Body of pancreas (tissue), 4 donors: ENCODE measurements around the gene CSE1L. TPM values are rescaled to one million over a fixed set of nuclear protein-coding genes. Genes with fewer than 3 reads are reported as not detected.

Source experiments
- ATAC-seq: fragments of 150-250 bp; one replicate; pipeline ENCODE4 v1.9.1; 2016
- DNase-seq, 4 donors: peaks; one replicate each; pipeline ENCODE4 v3.0.0-alpha.2; 2019
- H3K27ac ChIP-seq, 4 donors: fragments of 200-600 bp; sonication (generic); 1 replicate in 3 of 4; 2 replicates in 1 of 4; pipeline versions ENCODE4 v1.5.1 to v1.6.1; 2016 to 2019; ENCODE audit warnings: mild to moderate bottlenecking in 1 of 4, mixed read lengths in 1 of 4, moderate library complexity in 1 of 4
- H3K27me3 ChIP-seq, 2 donors: fragments of 200-600 bp; sonication (generic); one replicate each; pipeline ENCODE4 v1.6.0; 2016; ENCODE audit warnings: mild to moderate bottlenecking in 1 of 2
- H3K36me3 ChIP-seq, 2 donors: fragments of 200-600 bp; sonication (generic); replicated peaks in 1 of 2; 2 replicates each; pipeline ENCODE4 v1.5.1; 2016; ENCODE audit warnings: low read depth in 2 of 2; ENCODE audit not compliant: insufficient read depth in 1 of 2
- H3K4me1 ChIP-seq: fragments of 200-600 bp; sonication (generic); one replicate; pipeline ENCODE4 v1.6.0; 2016
- H3K4me3 ChIP-seq, 2 donors: fragments of 200-600 bp; sonication (generic); 1 replicate in 1 of 2; 2 replicates in 1 of 2; pipeline ENCODE4 v1.5.1; 2016 to 2019
- H3K9me3 ChIP-seq, 3 donors: fragments of 200-600 bp; sonication (generic); 1 replicate in 2 of 3; 2 replicates in 1 of 3; pipeline ENCODE4 v1.5.1; 2016
- POLR2A ChIP-seq, 3 donors: fragments of 450-650 bp; IDR thresholded peaks; one replicate each; pipeline ENCODE4 v1.6.1; 2016; ENCODE audit warnings: antibody characterized with exemption in 3 of 3, mild to moderate bottlenecking in 2 of 3
- WGBS, 2 donors: methylation state at CpG; one replicate each; pipeline ENCODE4 v1.1.5; 2017; 5-methylcytosine and 5-hydroxymethylcytosine counted together
- intact Hi-C: fragments of 100-400 bp; cut with DNase I; formaldehyde crosslinking; loops from one replicate; pipeline ENCODE4 v1.15.1; 2023
- total RNA-seq, 2 donors: library from RNA; depleted of rRNA; stranded (reverse); fragments of >200 nt; gene quantifications; one replicate each; pipeline ENCODE4 v1.1.0, GENCODE V29; 2016
- TF ChIP-seq, protein P1 (sequence below), 7 experiments: fragments of 450-650 bp in 4 of 7; fragments of 200-600 bp in 3 of 7; sonication (generic) in 3 of 7; IDR thresholded peaks; one replicate each; pipeline ENCODE4 v1.5.1; 2016 to 2019; ENCODE audit warnings: antibody characterized with exemption in 7 of 7

The CSE1L gene
- total RNA-seq, 2 donors from 2014 or later = 16.5 to 23.6 TPM

DNA sequence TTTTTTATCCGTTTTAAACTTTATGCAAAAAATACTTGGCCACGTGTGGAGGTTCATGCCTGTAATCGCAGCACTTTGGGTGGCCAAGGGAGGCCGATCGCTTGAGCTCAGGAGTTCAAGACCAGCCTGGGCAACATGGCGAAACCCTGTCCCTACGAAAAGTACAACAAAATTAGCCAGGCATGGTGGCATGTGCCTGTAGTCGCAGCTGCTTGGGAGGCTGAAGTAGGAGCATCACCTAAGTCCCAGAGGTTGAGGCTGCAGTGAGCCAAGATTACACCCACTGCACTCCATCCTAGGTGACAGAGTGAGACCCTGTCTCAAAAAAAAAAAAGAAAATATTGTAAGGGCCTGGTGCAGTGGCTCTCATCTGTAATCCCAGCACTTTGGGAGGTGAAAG, 45.0 kb downstream of the CSE1L start:
- 94 to 99% methylated on average over 6 to 8 of the region's 8 CpGs for WGBS, 2 donors
- H3K9me3 ChIP-seq = no peaks in the 10 kb centered on the region
- ATAC-seq (no peak), DNase-seq (no peak)
- no peak for TF ChIP-seq POLR2A (IDR thresholded peaks at IDR 0.05)
- TF ChIP-seq, protein P1, sequence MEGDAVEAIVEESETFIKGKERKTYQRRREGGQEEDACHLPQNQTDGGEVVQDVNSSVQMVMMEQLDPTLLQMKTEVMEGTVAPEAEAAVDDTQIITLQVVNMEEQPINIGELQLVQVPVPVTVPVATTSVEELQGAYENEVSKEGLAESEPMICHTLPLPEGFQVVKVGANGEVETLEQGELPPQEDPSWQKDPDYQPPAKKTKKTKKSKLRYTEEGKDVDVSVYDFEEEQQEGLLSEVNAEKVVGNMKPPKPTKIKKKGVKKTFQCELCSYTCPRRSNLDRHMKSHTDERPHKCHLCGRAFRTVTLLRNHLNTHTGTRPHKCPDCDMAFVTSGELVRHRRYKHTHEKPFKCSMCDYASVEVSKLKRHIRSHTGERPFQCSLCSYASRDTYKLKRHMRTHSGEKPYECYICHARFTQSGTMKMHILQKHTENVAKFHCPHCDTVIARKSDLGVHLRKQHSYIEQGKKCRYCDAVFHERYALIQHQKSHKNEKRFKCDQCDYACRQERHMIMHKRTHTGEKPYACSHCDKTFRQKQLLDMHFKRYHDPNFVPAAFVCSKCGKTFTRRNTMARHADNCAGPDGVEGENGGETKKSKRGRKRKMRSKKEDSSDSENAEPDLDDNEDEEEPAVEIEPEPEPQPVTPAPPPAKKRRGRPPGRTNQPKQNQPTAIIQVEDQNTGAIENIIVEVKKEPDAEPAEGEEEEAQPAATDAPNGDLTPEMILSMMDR (IDR thresholded peaks at IDR 0.05) = no peak
- no peak overlapping the region for H3K4me3 ChIP-seq
- peaks cover 5% of the 10 kb centered on the region for H3K4me1 ChIP-seq
- peaks cover 0 to 25% of the 10 kb centered on the region in 2 donors for H3K36me3 ChIP-seq
- no peak overlapping the region for H3K27ac ChIP-seq
- intact Hi-C loops = no loop called here
- H3K27me3 ChIP-seq = no peaks in the 10 kb centered on the region

DNA sequence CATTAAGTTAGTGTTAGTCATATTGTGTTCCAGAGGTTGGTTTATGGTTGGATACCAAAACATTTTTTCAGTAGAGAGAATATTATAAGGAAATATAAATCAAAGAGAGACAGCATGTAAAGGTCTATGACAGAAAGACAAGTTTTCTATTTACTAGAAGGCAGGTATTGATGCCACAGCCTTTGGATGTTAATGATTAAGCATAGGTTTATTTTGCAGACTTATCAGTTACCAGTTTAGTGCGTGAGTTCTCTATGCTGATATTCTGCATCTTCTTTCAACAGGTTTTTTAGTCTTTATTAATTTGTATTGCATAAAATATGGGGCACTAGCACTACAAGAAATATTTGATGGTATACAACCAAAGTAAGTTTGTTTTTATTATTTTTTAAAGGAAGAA, 45.6 kb downstream of the CSE1L start:
- intact Hi-C loops = no loop called here
- DNase-seq (no peak), ATAC-seq (no peak)
- Histone ChIP-seq H3K4me1 (peaks cover 5% of the 10 kb centered on the region), H3K27me3 (no peaks in the 10 kb centered on the region), H3K27ac (no peak overlapping the region), H3K9me3 (no peaks in the 10 kb centered on the region), H3K36me3 (peaks cover 0 to 26% of the 10 kb centered on the region in 2 donors), H3K4me3 (no peak overlapping the region)
- TF ChIP-seq POLR2A (IDR thresholded peaks at IDR 0.05) = no peak
- TF ChIP-seq, protein P1 (IDR thresholded peaks at IDR 0.05) = no peak
- 13 to 18% methylated on average over 1 of the region's 1 CpG for WGBS, 2 donors

DNA sequence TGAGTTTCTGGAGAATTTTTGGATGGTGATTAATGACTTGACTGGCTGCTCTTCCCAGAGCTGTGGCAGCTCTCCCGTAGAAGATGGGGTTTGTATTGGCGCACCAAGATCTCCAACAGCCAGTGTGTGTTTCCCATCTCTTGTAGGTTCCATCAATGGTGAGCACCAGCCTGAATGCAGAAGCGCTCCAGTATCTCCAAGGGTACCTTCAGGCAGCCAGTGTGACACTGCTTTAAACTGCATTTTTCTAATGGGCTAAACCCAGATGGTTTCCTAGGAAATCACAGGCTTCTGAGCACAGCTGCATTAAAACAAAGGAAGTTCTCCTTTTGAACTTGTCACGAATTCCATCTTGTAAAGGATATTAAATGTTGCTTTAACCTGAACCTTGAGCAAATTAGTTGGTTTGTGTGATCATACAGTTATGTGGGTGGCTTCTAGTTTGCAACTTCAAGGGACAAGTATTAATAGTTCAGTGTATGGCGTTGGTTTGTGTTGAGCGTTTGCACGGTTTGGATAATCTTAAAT, 50.2 kb downstream of the CSE1L start:
- Histone ChIP-seq H3K27me3 (no peaks in the 10 kb centered on the region), H3K4me1 (peaks cover 5% of the 10 kb centered on the region), H3K36me3 (peaks cover 0 to 16% of the 10 kb centered on the region in 2 donors), H3K4me3 (no peak overlapping the region), H3K27ac (no peak overlapping the region), H3K9me3 (no peaks in the 10 kb centered on the region)
- DNase-seq = no peak
- intact Hi-C loops = no loop called here
- no peak for ATAC-seq
- no peak for TF ChIP-seq POLR2A (IDR thresholded peaks at IDR 0.05)
- TF ChIP-seq, protein P1 (IDR thresholded peaks at IDR 0.05) = no peak
- 90% methylated on average over 7 of the region's 7 CpGs for WGBS, 2 donors

DNA sequence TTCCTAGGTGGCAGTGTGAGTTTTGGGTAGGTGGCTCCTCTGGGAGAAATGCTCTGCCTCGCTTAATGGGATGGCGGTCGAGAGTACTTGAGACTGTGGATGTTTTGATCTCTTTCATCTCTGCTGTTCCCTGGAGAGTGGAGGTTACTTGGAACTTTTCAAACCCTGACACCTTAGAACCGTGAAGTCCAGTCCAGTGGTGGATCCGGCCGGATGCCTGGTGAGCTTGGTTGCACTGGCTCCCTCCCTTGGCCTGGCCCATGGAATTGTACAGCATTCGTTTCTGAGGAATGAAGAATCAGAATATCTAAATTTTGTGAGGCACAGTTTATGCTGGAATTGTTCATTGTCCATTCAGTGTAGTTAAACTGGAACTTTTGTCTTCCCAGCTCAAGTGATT, 51.0 kb downstream of the CSE1L start:
- no peaks in the 10 kb centered on the region for H3K9me3 ChIP-seq
- no peak overlapping the region for H3K27ac ChIP-seq
- WGBS, 2 donors = 93 to 95% methylated on average over 7 of the region's 7 CpGs
- no peaks in the 10 kb centered on the region for H3K27me3 ChIP-seq
- no peak for ATAC-seq
- H3K4me1 ChIP-seq = no peaks in the 10 kb centered on the region
- TF ChIP-seq, protein P1 (IDR thresholded peaks at IDR 0.05) = no peak
- no peak for TF ChIP-seq POLR2A (IDR thresholded peaks at IDR 0.05)
- peaks cover 0 to 18% of the 10 kb centered on the region in 2 donors for H3K36me3 ChIP-seq
- DNase-seq = no peak
- intact Hi-C loops = no loop called here
- no peak overlapping the region for H3K4me3 ChIP-seq

DNA sequence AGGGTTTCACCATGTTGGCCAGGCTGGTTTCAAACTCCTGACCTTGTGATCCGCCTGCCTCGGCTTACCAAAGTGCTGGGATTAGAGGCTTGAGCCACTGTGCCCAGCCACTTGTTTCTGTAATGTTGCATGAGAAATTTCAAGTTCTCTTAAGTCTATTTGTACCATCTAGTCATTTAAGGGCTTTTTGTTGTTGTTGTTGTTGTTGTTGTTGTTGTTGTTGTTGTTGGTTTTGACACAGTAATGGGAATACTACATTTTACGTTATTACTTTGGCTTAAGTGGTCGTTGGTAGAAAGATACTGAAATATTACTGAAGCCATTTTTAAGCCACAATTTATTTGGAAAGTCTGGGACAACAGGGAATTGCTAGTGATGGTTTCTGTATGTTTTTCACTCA, 52.0 kb downstream of the CSE1L start:
- 88% methylated on average over 4 of the region's 4 CpGs for WGBS, 2 donors
- TF ChIP-seq POLR2A (IDR thresholded peaks at IDR 0.05) = no peak
- TF ChIP-seq, protein P1 (IDR thresholded peaks at IDR 0.05) = no peak
- no peak for ATAC-seq
- DNase-seq = no peak
- H3K4me3 ChIP-seq = no peak overlapping the region
- no peaks in the 10 kb centered on the region for H3K4me1 ChIP-seq
- no peak overlapping the region for H3K27ac ChIP-seq
- no peaks in the 10 kb centered on the region for H3K9me3 ChIP-seq
- H3K27me3 ChIP-seq = no peaks in the 10 kb centered on the region
- intact Hi-C loops = no loop called here
- peaks cover 0 to 22% of the 10 kb centered on the region in 2 donors for H3K36me3 ChIP-seq
